SK-N-SH (cell line): Measurements from ENCODE around the gene FAM170A. TPM values are rescaled to one million over a fixed set of nuclear protein-coding genes. Genes with fewer than 3 reads are reported as not detected.

ENCODE experiments used
- CTCF ChIA-PET: fragments of 300-600, 350-600 bp; formaldehyde crosslinking; extraction: SDS; loops from one replicate; lab custom pipeline; 2021; lab: Yijun Ruan, JAX
- POLR2A ChIA-PET: fragments of 350-600 bp; sonication (Branson Sonifier 250); formaldehyde crosslinking; extraction: SDS; loops from one replicate; lab custom pipeline; 2020; ENCODE audit warnings: antibody characterized with exemption, inconsistent platforms; lab: Yijun Ruan, JAX
- DNase-seq: peaks from one replicate; pipeline ENCODE4 v3.0.0; 2012
- H2AFZ ChIP-seq: fragments of 200-600 bp; sonication (generic); 2 replicates; pipeline ENCODE4 v1.8.1; 2016; ENCODE audit warnings: antibody characterized with exemption, mild to moderate bottlenecking, low read depth
- H3F3A ChIP-seq: fragments of 200-600 bp; sonication (generic); replicated peaks from 2 replicates; pipeline ENCODE3; 2016; ENCODE audit warnings: antibody characterized with exemption, mild to moderate bottlenecking; ENCODE audit not compliant: insufficient read depth
- H3K27ac ChIP-seq, 2 experiments: fragments of 200-500 bp in 1 of 2; fragments of 200-600 bp in 1 of 2; sonication (Bioruptor generic) in 1 of 2; sonication (generic), shearing (Covaris generic) in 1 of 2; 2 replicates each; pipeline versions ENCODE4 v1.5.1 to v1.6.1; 2014 to 2016; ENCODE audit warnings: low read depth in 2 of 2, inconsistent platforms in 1 of 2, low read length in 1 of 2, mild to moderate bottlenecking in 1 of 2, mixed read lengths in 1 of 2
- H3K27me3 ChIP-seq: fragments of 200-600 bp; sonication (generic), shearing (Covaris generic); 2 replicates; pipeline ENCODE4 v1.6.1; 2016; ENCODE audit warnings: mixed run types; ENCODE audit not compliant: insufficient read depth
- H3K36me3 ChIP-seq, 2 experiments: fragments of 200-500 bp in 1 of 2; fragments of 200-600 bp in 1 of 2; sonication (Bioruptor generic) in 1 of 2; sonication (generic) in 1 of 2; replicated peaks in 1 of 2; 2 replicates each; pipeline versions ENCODE3 to v1.5.1; 2014 to 2016; ENCODE audit warnings: low read length in 1 of 2, mild to moderate bottlenecking in 1 of 2; ENCODE audit not compliant: insufficient read depth in 2 of 2, control insufficient read depth in 1 of 2
- H3K4me1 ChIP-seq, 2 experiments: fragments of 200-500 bp in 1 of 2; fragments of 200-600 bp in 1 of 2; sonication (Bioruptor generic) in 1 of 2; sonication (generic), shearing (Covaris generic) in 1 of 2; 2 replicates each; pipeline versions ENCODE4 v1.5.1 to v1.6.1; 2014 to 2016; ENCODE audit warnings: low read depth in 1 of 2, low read length in 1 of 2, mixed run types in 1 of 2; ENCODE audit not compliant: insufficient read depth in 2 of 2, control insufficient read depth in 1 of 2
- H3K4me2 ChIP-seq: fragments of 200-600 bp; sonication (generic), shearing (Covaris generic); 2 replicates; pipeline ENCODE4 v1.6.1; 2017; ENCODE audit warnings: mixed run types
- H3K4me3 ChIP-seq, 2 experiments: fragments of 200-500 bp in 1 of 2; fragments of 200-600 bp in 1 of 2; sonication (Bioruptor generic) in 1 of 2; sonication (generic), shearing (Covaris generic) in 1 of 2; 2 replicates each; pipeline versions ENCODE4 v1.5.1 to v1.8.1; 2014 to 2016; ENCODE audit warnings: low read depth in 2 of 2, inconsistent platforms in 1 of 2, low read length in 1 of 2, mild to moderate bottlenecking in 1 of 2, mixed read lengths in 1 of 2, moderate library complexity in 1 of 2
- H3K79me2 ChIP-seq: fragments of 200-600 bp; sonication (generic); 2 replicates; pipeline ENCODE4 v1.8.1; 2017; ENCODE audit warnings: mild to moderate bottlenecking; ENCODE audit not compliant: insufficient read depth
- H3K9ac ChIP-seq: fragments of 200-600 bp; sonication (generic); 2 replicates; pipeline ENCODE4 v1.6.1; 2017; ENCODE audit warnings: mixed run types
- H3K9me2 ChIP-seq: fragments of 200-600 bp; sonication (generic); 2 replicates; pipeline ENCODE4 v1.6.1; 2017; ENCODE audit warnings: mixed run types
- H3K9me3 ChIP-seq: fragments of 200-600 bp; sonication (generic); 2 replicates; pipeline ENCODE4 v1.6.1; 2017; ENCODE audit warnings: mixed run types, mild to moderate bottlenecking, moderate library complexity
- H4K20me1 ChIP-seq: fragments of 200-600 bp; sonication (generic); 2 replicates; pipeline ENCODE4 v1.6.1; 2017; ENCODE audit warnings: mild to moderate bottlenecking, mixed run types; ENCODE audit not compliant: insufficient read depth
- CTCF ChIP-seq: fragments of 200-600 bp; sonication (generic); IDR thresholded peaks from 2 replicates; pipeline ENCODE4 v1.6.1; 2017; ENCODE audit warnings: antibody characterized with exemption, mild to moderate bottlenecking, moderate library complexity
- ELF1 ChIP-seq: IDR thresholded peaks from 2 replicates; pipeline ENCODE4 v1.4.0; 2012
- EP300 ChIP-seq, 2 experiments: IDR thresholded peaks; 2 replicates each; pipeline versions ENCODE4 v1.4.0 to v1.6.1; 2012; ENCODE audit warnings: borderline replicate concordance in 1 of 2, low read depth in 1 of 2, low read length in 1 of 2
- EZH2phosphoT487 ChIP-seq: fragments of 200-600 bp; sonication (generic); IDR thresholded peaks from 2 replicates; pipeline ENCODE4 v1.6.1; 2017; ENCODE audit warnings: low read depth, mixed run types, mild to moderate bottlenecking, antibody characterized with exemption, moderate library complexity, borderline replicate concordance
- FOXJ3 ChIP-seq: sonication (generic); formaldehyde crosslinking; IDR thresholded peaks from 2 replicates; pipeline ENCODE4 v1.5.1; 2020; ENCODE audit warnings: mild to moderate bottlenecking, missing genetic modification reagents
- FOXM1 ChIP-seq: IDR thresholded peaks from 2 replicates; pipeline ENCODE4 v1.4.0; 2012; ENCODE audit warnings: low read depth, mild to moderate bottlenecking
- GATA2 ChIP-seq: sonication (generic); formaldehyde crosslinking; IDR thresholded peaks from 2 replicates; pipeline ENCODE4 v1.5.0; 2020; ENCODE audit warnings: mild to moderate bottlenecking, missing genetic modification reagents
- MXI1 ChIP-seq: IDR thresholded peaks from 2 replicates; pipeline ENCODE4 v1.6.1; 2012; ENCODE audit warnings: mild to moderate bottlenecking, low read depth, low read length, improper control_type of control experiment
- NFIC ChIP-seq: IDR thresholded peaks from 2 replicates; pipeline ENCODE4 v1.4.0; 2012; ENCODE audit warnings: borderline replicate concordance
- NRF1 ChIP-seq: IDR thresholded peaks from 2 replicates; pipeline ENCODE4 v1.6.1; 2012; ENCODE audit warnings: low read depth, mild to moderate bottlenecking, low read length
- RAD21 ChIP-seq: IDR thresholded peaks from 2 replicates; pipeline ENCODE4 v1.6.1; 2012; ENCODE audit warnings: mild to moderate bottlenecking, low read length
- REST ChIP-seq: IDR thresholded peaks from 2 replicates; pipeline ENCODE4 v1.6.1; 2012; ENCODE audit warnings: mild to moderate bottlenecking, low read depth, low read length, moderate library complexity
- RFX5 ChIP-seq: IDR thresholded peaks from 2 replicates; pipeline ENCODE4 v1.6.1; 2012; ENCODE audit warnings: mild to moderate bottlenecking, improper control_type of control experiment, low read length
- SMC3 ChIP-seq: IDR thresholded peaks from 2 replicates; pipeline ENCODE4 v1.6.1; 2012; ENCODE audit warnings: low read depth, low read length, improper control_type of control experiment
- TAF1 ChIP-seq: IDR thresholded peaks from 2 replicates; pipeline ENCODE4 v1.6.1; 2012; ENCODE audit warnings: low read depth, mild to moderate bottlenecking, low read length, moderate library complexity, borderline replicate concordance
- TEAD4 ChIP-seq: IDR thresholded peaks from 2 replicates; pipeline ENCODE4 v1.4.0; 2012; ENCODE audit warnings: mild to moderate bottlenecking, borderline replicate concordance; ENCODE audit not compliant: insufficient read depth
- USF1 ChIP-seq: IDR thresholded peaks from 2 replicates; pipeline ENCODE4 v1.4.0; 2012; ENCODE audit warnings: low read depth, borderline replicate concordance
- YY1 ChIP-seq: IDR thresholded peaks from 2 replicates; pipeline ENCODE4 v1.4.0; 2012; ENCODE audit warnings: low read depth, mild to moderate bottlenecking
- ZBTB33 ChIP-seq: IDR thresholded peaks from 2 replicates; pipeline ENCODE4 v1.4.0; 2012; ENCODE audit warnings: low read depth, borderline replicate concordance
- WGBS: methylation state at CpG from one replicate; pipeline ENCODE4 v1.1.6; 2017; ENCODE audit warnings: low lambda C conversion rate; 5-methylcytosine and 5-hydroxymethylcytosine counted together
- polyA plus RNA-seq, 3 experiments: library from polyadenylated mRNA; depleted of rRNA; stranded (reverse); fragments of >200 nt; gene quantifications; 2 replicates each; pipeline ENCODE4 v1.2.3, GENCODE V29; 2012

Gene FAM170A
- polyA plus RNA-seq, 1 of the 3 experiments (the other 2 are of a cell fraction): not detected

- no peak overlapping the region for H3K4me2 ChIP-seq
- no peak overlapping the region for H3K4me3 ChIP-seq
- no peaks in the 10 kb centered on the region for H3K4me1 ChIP-seq
- 37% methylated on average over 2 of the region's 2 CpGs for WGBS
- no peaks in the 10 kb centered on the region for H3K79me2 ChIP-seq
- H3K27me3 ChIP-seq: no peaks in the 10 kb centered on the region
- no peaks in the 10 kb centered on the region for H3K9me2 ChIP-seq
- no peak overlapping the region for H2AFZ ChIP-seq
- CTCF ChIA-PET: no interaction called here
- no peaks in the 10 kb centered on the region for H3K36me3 ChIP-seq
- POLR2A ChIA-PET: no interaction called here
- H3K9ac ChIP-seq: no peak overlapping the region
- TF ChIP-seq EZH2phosphoT487: no peak
- no peak for TF ChIP-seq NRF1
- no peak for TF ChIP-seq FOXJ3 (CRISPR knock-in tag)
- TF ChIP-seq USF1: no peak
- no peak for TF ChIP-seq SMC3
- no peak for TF ChIP-seq TAF1
- TF ChIP-seq RAD21: no peak
- TF ChIP-seq FOXM1: no peak
- no peak for TF ChIP-seq CTCF
- no peak for TF ChIP-seq EP300 (IDR thresholded peaks at IDR 0.05; ENCODE audit: borderline replicate concordance in 1 of 2, low read depth in 1 of 2, low read length in 1 of 2)
- no peak for TF ChIP-seq MXI1
- TF ChIP-seq REST: no peak
- no peak for TF ChIP-seq ELF1
- no peak for TF ChIP-seq NFIC
- no peak for TF ChIP-seq GATA2
- TF ChIP-seq ZBTB33: no peak
- no peak for TF ChIP-seq YY1
- no peak for TF ChIP-seq RFX5
- TF ChIP-seq TEAD4: no peak
- H3K27ac ChIP-seq: no peak overlapping the region
- DNase-seq: no peak
- H4K20me1 ChIP-seq: no peaks in the 10 kb centered on the region
- no peaks in the 10 kb centered on the region for H3K9me3 ChIP-seq
- no peaks in the 10 kb centered on the region for H3F3A ChIP-seq
Observed at GRCh38 chr5:119681734-119682133, 52.4 kb downstream of the FAM170A start.
